Heart left ventricle (tissue), 13 donors: Measurements from ENCODE around the gene UBXN1.

Experiments
- POLR2A ChIP-seq, 2 donors: fragments of 450-650 bp; IDR thresholded peaks; one replicate each; pipeline ENCODE4 v1.6.1; 2017; ENCODE audit warnings: antibody characterized with exemption in 2 of 2, mild to moderate bottlenecking in 2 of 2, moderate library complexity in 2 of 2
- TF ChIP-seq, protein P1 (sequence below), 12 donors: fragments of 200-600 bp; sonication (generic) in 4 of 12; IDR thresholded peaks; one replicate each; pipeline versions ENCODE4 v1.5.0 to v1.8.0; 2018 to 2022; ENCODE audit warnings: antibody characterized with exemption in 12 of 12, mild to moderate bottlenecking in 5 of 12
- donor health status: ischemic (EF 13 %, LVEDD 7.1; RV severe dilation, severe dysfunction).
- donor health status: DM: no; HTN: yes; CAD: no.
- donor health status: DM: no; HTN: no; CAD: no.
- donor health status: ischemic (EF 25% LVEDD 6.9; RV normal size, moderate dysfunction).
- donor health status: ischemic (EF 25% LVEDD 5.7; RV mildly dilated, moderate dysfunction).
- donor health status: ischemic (EF 35%, LVEDD 5.7; RV mildly dilated, moderate dysfunction).
- donor health status: nonischemic (EF 11% LVEDD 7.7; RV severe dilation, severe dysfunction).
- donor health status: DM: yes; HTN: yes; CAD: no.
- donor health status: PGD.
- donor health status: ischemic (EF 29% LVEDD 5.4; RV normal size, mild dysfunction).
- donor health status: nonischemic (EF 23%, LVEDD 6.1; RV moderate dilation, normal function).

DNA sequence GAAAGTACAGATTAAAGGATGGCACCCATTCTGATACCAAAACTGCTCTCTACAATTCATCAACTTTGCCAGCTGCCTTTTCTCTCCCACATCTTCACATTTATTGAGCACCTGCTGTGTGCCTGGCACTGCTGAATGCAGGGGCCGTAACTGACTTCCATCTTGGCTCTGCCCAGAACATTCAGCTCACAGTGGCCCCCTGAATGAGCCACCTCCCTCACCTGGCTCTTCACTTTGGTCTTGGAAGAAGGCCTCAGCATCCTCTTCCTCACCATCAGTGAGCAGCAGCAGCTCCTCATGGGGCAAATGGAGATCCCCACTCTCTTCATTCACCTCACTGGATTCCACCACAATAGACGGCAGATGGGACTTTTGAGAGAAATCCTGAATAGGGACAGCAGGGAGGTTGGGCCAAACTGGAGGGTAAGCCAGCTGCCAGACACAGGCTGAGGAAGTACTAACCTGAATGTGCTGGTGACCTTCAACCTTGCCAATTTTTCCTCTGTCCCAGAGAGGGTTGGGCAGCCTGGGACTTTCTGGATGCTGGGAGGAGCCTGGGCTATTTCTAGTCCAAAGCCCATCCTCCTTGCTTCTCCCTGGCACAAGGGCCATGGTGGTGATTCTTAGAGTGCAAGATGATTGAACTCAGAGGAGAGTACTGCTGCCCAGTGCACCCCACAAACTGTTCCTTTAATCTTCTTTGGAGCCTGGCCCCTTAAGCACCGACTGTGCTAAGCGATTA is 9.3 kb downstream of the UBXN1 start:
- TF ChIP-seq, protein P1, sequence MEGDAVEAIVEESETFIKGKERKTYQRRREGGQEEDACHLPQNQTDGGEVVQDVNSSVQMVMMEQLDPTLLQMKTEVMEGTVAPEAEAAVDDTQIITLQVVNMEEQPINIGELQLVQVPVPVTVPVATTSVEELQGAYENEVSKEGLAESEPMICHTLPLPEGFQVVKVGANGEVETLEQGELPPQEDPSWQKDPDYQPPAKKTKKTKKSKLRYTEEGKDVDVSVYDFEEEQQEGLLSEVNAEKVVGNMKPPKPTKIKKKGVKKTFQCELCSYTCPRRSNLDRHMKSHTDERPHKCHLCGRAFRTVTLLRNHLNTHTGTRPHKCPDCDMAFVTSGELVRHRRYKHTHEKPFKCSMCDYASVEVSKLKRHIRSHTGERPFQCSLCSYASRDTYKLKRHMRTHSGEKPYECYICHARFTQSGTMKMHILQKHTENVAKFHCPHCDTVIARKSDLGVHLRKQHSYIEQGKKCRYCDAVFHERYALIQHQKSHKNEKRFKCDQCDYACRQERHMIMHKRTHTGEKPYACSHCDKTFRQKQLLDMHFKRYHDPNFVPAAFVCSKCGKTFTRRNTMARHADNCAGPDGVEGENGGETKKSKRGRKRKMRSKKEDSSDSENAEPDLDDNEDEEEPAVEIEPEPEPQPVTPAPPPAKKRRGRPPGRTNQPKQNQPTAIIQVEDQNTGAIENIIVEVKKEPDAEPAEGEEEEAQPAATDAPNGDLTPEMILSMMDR (IDR thresholded peaks at IDR 0.05), result no peak
- TF ChIP-seq POLR2A (IDR thresholded peaks at IDR 0.05), result no peak
